Left lung (tissue), 10 donors: ENCODE data around the gene TOLLIP. TPM values are rescaled to one million over a fixed set of nuclear protein-coding genes. Genes with fewer than 3 reads are reported as not detected.

Experiments
- ATAC-seq: fragments of 200-7000 bp; cut with Tn5 transposase; one replicate; pipeline ENCODE4 v1.9.1; 2020; ENCODE audit warnings: moderate library complexity
- DNase-seq, 4 donors: peaks; one replicate each; pipeline ENCODE4 v3.0.0-alpha.2; 2013 to 2020
- H3K27ac ChIP-seq, 2 donors: fragments of 200-600 bp; sonication (generic) in 1 of 2; one replicate each; pipeline versions ENCODE4 v1.5.0 to v1.8.0; 2020 to 2021
- H3K27me3 ChIP-seq, 2 donors: fragments of 200-600 bp; sonication (generic) in 1 of 2; one replicate each; pipeline versions ENCODE4 v1.5.0 to v1.8.0; 2020 to 2021
- H3K36me3 ChIP-seq, 2 donors: fragments of 200-600 bp; sonication (generic) in 1 of 2; one replicate each; pipeline versions ENCODE4 v1.5.0 to v1.8.0; 2020 to 2021
- H3K4me1 ChIP-seq, 2 donors: fragments of 200-600 bp; one replicate each; pipeline ENCODE4 v1.8.0; 2021
- H3K4me3 ChIP-seq, 2 donors: fragments of 200-600 bp; sonication (generic) in 1 of 2; one replicate each; pipeline versions ENCODE4 v1.5.0 to v1.8.0; 2020 to 2021; ENCODE audit warnings: mild to moderate bottlenecking in 1 of 2
- H3K9me3 ChIP-seq, 2 donors: fragments of 200-600 bp; sonication (generic) in 1 of 2; one replicate each; pipeline versions ENCODE4 v1.5.0 to v1.8.0; 2020 to 2021
- intact Hi-C, 2 donors: fragments of 100-400 bp; cut with DNase I; formaldehyde crosslinking; loops; one replicate each; pipeline versions ENCODE4 v1.11.2 to v1.14.2; 2022
- polyA plus RNA-seq, 6 donors: library from polyadenylated mRNA; unstranded; fragments of 120-200 nt; gene quantifications; one replicate each; pipeline ENCODE4 v1.2.1, GENCODE V29; 2013; ENCODE audit not compliant: insufficient read length in 6 of 6
- total RNA-seq, 2 donors: library from RNA; stranded (reverse); fragmentation: NEBNext Ultra II Directional; extraction: Animal tissue kit (Norgen Biotek cat#: 25700); gene quantifications; one replicate each; pipeline ENCODE4 v1.2.1, GENCODE V29; 2021
- TF ChIP-seq, protein P1 (sequence below), 2 donors: fragments of 200-600 bp; sonication (generic) in 1 of 2; IDR thresholded peaks; one replicate each; pipeline versions ENCODE4 v1.5.0 to v1.8.0; 2021; ENCODE audit warnings: antibody characterized with exemption in 2 of 2
- donor health status: DM: no; HTN: yes; CAD: no.
- donor health status: DM: no; HTN: no; CAD: no.

The TOLLIP gene
- total and polyA plus RNA-seq, 8 donors, result 22.4 to 63.5 (median 27.2) TPM

DNA sequence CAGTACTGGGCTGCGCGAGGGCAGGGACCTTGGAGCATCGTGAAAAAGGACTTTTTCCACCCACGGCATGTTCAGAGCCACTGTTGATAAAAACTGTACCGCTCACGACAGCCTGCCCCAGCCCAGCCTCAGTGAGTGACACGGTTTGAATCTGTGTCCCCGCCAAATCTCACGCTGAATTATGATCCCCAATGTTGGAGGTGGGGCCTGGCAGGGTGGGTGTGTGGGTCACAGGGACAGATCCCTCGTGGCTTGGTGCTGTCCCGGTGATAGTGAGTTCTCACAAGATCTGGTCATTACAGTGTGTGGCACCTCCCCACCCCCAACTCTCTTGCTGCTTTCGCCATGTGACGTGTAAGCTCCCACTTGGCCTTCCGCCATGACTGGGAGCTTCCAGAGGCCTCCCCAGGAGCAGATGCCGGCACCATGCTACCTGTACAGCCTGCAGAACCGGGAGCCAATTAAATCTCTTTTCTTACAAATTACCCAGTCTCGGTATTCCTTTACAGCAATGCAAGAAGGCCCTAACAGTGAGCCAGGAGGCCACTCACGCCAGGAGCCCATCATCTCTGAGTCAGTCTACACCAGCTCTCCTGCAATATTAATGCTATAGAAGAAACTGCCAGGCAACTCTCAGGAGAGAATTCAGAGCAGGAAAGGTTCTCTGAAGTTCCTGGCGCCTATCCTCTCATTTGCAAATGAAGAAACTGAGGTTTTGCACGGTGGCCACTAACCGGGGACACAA lies 1.3 kb downstream of the TOLLIP start:
- Histone ChIP-seq H3K4me1 (peaks cover 22 to 68% of the 10 kb centered on the region in 2 donors), H3K4me3 (peak overlapping the region; percentile 76 to 90), H3K27ac (peak overlapping the region in 1 of 2 donors; percentile 95), H3K27me3 (no peaks in the 10 kb centered on the region), H3K9me3 (peaks cover 0 to 8% of the 10 kb centered on the region in 2 donors), H3K36me3 (peaks cover 0 to 20% of the 10 kb centered on the region in 2 donors)
- TF ChIP-seq, protein P1, sequence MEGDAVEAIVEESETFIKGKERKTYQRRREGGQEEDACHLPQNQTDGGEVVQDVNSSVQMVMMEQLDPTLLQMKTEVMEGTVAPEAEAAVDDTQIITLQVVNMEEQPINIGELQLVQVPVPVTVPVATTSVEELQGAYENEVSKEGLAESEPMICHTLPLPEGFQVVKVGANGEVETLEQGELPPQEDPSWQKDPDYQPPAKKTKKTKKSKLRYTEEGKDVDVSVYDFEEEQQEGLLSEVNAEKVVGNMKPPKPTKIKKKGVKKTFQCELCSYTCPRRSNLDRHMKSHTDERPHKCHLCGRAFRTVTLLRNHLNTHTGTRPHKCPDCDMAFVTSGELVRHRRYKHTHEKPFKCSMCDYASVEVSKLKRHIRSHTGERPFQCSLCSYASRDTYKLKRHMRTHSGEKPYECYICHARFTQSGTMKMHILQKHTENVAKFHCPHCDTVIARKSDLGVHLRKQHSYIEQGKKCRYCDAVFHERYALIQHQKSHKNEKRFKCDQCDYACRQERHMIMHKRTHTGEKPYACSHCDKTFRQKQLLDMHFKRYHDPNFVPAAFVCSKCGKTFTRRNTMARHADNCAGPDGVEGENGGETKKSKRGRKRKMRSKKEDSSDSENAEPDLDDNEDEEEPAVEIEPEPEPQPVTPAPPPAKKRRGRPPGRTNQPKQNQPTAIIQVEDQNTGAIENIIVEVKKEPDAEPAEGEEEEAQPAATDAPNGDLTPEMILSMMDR (IDR thresholded peaks at IDR 0.05), result no peak
- ATAC-seq (no peak), DNase-seq (no peak)
- intact Hi-C loops, result no loop called here

DNA sequence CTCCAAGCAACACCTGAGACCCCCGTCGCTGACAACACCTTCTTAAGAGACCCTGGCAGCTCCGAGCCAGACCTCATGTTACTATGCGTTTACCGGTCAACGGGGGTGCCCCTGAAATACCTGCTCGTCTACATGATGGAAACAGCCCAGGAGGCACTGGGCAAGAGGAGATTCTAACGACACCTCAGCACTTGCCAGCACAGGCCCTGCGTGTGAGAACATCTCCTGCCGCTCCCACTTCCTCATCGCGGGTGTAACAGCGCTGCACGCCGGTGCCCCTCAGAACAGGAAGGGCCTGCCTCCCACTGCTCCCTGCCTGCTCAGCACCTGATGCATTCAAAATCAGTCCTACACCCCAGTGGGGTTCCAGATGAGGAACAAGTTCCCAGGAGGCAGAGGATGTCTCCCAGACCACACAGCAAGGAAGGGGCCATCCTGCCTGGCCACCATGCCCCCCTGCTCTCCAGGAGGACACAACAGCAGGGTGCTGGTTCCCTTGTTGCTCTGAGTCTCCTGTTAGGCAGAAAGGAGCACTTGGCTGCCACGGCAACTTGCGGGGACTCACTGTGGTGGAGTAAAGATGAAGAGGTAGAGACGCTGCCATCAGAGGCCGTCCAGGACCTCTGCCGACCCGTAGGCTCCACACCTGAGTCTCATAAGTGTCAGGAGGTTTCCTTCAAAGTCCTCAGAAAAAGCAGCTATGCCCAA lies 2.1 kb downstream of the TOLLIP start:
- Histone ChIP-seq H3K9me3 (peaks cover 0 to 8% of the 10 kb centered on the region in 2 donors), H3K27ac (peak overlapping the region in 1 of 2 donors; percentile 29), H3K27me3 (no peaks in the 10 kb centered on the region), H3K4me3 (peak overlapping the region in 1 of 2 donors; percentile 4), H3K4me1 (peaks cover 28 to 77% of the 10 kb centered on the region in 2 donors), H3K36me3 (peaks cover 0 to 21% of the 10 kb centered on the region in 2 donors)
- DNase-seq (peak in 1 of 4 donors; percentile 87), ATAC-seq (no peak)
- TF ChIP-seq, protein P1 (IDR thresholded peaks at IDR 0.05), result no peak
- intact Hi-C loops, result no loop called here

DNA sequence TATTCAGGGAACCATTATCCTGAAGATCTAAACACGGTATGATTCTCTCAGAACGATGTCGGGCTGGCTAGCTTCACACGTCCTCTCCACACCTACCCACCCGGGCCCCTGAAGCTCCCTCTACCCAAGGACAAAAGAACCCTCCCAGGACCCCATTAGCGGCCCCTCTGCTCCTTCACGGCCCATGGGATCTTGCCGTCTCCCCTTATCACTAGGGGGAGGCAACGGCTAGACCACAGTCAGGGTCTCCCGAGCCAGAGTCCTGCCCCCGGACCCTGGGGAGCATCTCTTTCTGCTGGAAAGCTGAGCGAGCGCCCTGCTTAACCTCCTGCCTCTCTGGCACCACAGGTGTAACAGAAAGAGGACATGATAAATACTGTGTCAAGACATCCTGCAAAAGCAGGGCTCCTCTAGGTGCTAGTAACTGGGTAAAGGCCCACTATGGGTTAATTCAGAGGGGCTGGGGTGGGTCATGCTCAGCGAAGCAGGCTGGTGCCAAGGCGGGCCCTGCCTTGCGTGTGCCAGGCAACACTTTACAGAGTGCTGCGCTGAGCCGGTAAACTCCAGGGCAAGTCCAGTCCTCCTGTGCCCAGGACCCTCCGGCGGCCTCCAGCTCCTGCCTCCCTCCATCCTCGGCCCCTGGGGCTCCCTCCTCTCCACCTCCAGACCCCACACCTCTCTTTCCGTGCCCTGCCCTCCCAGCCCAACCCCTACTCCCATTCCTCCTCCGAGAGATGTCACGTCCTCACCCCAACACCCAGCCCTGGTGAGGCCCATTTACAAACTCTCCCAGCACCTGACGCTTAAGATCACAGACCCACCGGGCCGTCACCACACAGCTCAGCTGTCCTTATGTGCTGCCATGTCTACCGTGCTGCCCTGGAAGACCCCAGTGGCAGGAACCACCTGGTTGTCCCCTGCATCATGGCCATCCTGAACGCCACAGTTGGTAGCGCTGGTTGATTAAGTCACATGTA lies 3.0 kb downstream of the TOLLIP start:
- Histone ChIP-seq H3K4me1 (peaks cover 31 to 83% of the 10 kb centered on the region in 2 donors), H3K9me3 (no peaks in the 10 kb centered on the region), H3K27ac (peak overlapping the region in 1 of 2 donors; percentile 29), H3K4me3 (no peak overlapping the region), H3K36me3 (peaks cover 0 to 21% of the 10 kb centered on the region in 2 donors), H3K27me3 (no peaks in the 10 kb centered on the region)
- ATAC-seq (no peak), DNase-seq (no peak)
- intact Hi-C loops, result no loop called here
- TF ChIP-seq, protein P1 (IDR thresholded peaks at IDR 0.05), result no peak

DNA sequence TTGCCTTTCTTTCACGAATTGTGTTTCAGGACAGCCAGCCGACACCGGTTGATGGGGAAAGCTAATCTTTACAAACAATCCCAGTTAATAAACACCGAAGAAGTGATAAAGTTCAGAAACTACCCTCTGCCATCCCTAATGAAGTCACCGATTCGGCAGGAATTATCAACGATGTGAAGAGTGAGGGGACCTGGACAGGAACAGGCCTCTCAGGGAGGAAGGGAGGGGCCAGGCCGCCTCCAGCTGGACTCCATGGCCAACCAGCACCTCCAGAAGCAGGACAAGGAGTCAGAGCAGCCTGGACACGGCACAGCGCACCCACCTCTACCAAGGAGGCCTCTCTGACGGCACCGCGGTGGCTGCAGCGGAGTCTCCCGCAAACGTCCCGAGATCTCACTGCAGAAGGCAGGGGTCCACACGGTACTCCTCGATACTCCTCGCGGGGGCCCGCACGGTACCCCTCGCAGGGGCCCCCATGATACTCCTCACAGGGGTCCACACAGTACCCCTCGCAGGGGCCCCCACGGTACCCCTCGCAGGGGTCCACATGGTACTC lies 3.9 kb downstream of the TOLLIP start:
- Histone ChIP-seq H3K27ac (no peak overlapping the region), H3K4me1 (peaks cover 31 to 79% of the 10 kb centered on the region in 2 donors), H3K36me3 (peaks cover 0 to 21% of the 10 kb centered on the region in 2 donors), H3K9me3 (no peaks in the 10 kb centered on the region), H3K27me3 (no peaks in the 10 kb centered on the region), H3K4me3 (no peak overlapping the region)
- TF ChIP-seq, protein P1 (IDR thresholded peaks at IDR 0.05), result no peak
- no peak for ATAC-seq
- intact Hi-C loops, result no loop called here
- DNase-seq, result no peak
